Measurements from ENCODE around the gene HK2.
A peak's percentile ranks its signal among the peaks of the same experiment; 100 is the strongest.

HK2 gene

GRCh38 chr2:74883011-74883410, 49.1 kb downstream of the HK2 start:
- Histone ChIP-seq H3K9me3 (ENCODE audit: control insufficient read depth, low read length) (no peaks in the 10 kb centered on the region), H3K27me3 (ENCODE audit: control insufficient read depth in 1 of 2, insufficient read depth in 1 of 2, low read length in 2 of 2) (no peaks in the 10 kb centered on the region), H3K18ac (ENCODE audit: low read depth in 1 of 2, low read length in 2 of 2) (no peak overlapping the region), H3K14ac (ENCODE audit: low read length in 2 of 2) (no peak overlapping the region), H3K9ac (ENCODE audit: low read length) (no peak overlapping the region), H3K23ac (ENCODE audit: low read length in 2 of 2) (no peak overlapping the region), H2BK15ac (ENCODE audit: low read depth, poor library complexity, severe bottlenecking) (no peak overlapping the region), H2AK5ac (ENCODE audit: low read length, severe bottlenecking) (no peak overlapping the region), H2BK12ac (ENCODE audit: low read length in 2 of 2) (no peak overlapping the region), H2BK5ac (ENCODE audit: low read depth, low read length, poor library complexity, severe bottlenecking) (no peak overlapping the region), H2AFZ (ENCODE audit: low read depth, low read length) (no peak overlapping the region), H3K4me3 (ENCODE audit: insufficient read depth in 1 of 2, low read depth in 1 of 2, low read length in 2 of 2) (no peak overlapping the region), H3K4me1 (ENCODE audit: control insufficient read depth, insufficient read depth, low read depth, low read length) (peaks cover 4% of the 10 kb centered on the region), H3K27ac (ENCODE audit: low read length, poor library complexity, severe bottlenecking) (no peak overlapping the region), H4K91ac (ENCODE audit: low read length) (no peak overlapping the region), H3K4me2 (ENCODE audit: low read length, poor library complexity, severe bottlenecking) (no peak overlapping the region), H3K4ac (ENCODE audit: low read depth in 1 of 2, low read length in 2 of 2) (no peak overlapping the region), H3K36me3 (ENCODE audit: control insufficient read depth in 1 of 2, insufficient read depth in 2 of 2, low read depth in 1 of 2, low read length in 2 of 2) (peaks cover 30 to 97% of the 10 kb centered on the region in 2 experiments), H3K79me1 (replicated peaks; ENCODE audit: low read length, poor library complexity, severe bottlenecking) (no peaks in the 10 kb centered on the region), H2BK120ac (ENCODE audit: low read depth, low read length) (no peak overlapping the region), H4K8ac (ENCODE audit: low read length) (no peak overlapping the region)
- 97% methylated on average over 6 of the region's 6 CpGs for WGBS
- no peak for DNase-seq

GRCh38 chr2:74884118-74884762, 50.3 kb downstream of the HK2 start:
- Histone ChIP-seq H3K14ac (ENCODE audit: low read length in 2 of 2) (no peak overlapping the region), H3K4ac (ENCODE audit: low read depth in 1 of 2, low read length in 2 of 2) (no peak overlapping the region), H2BK120ac (ENCODE audit: low read depth, low read length) (no peak overlapping the region), H3K4me1 (ENCODE audit: control insufficient read depth, insufficient read depth, low read depth, low read length) (peaks cover 4% of the 10 kb centered on the region), H3K4me2 (ENCODE audit: low read length, poor library complexity, severe bottlenecking) (no peak overlapping the region), H3K27me3 (ENCODE audit: control insufficient read depth in 1 of 2, insufficient read depth in 1 of 2, low read length in 2 of 2) (no peaks in the 10 kb centered on the region), H3K9me3 (ENCODE audit: control insufficient read depth, low read length) (no peaks in the 10 kb centered on the region), H3K4me3 (ENCODE audit: insufficient read depth in 1 of 2, low read depth in 1 of 2, low read length in 2 of 2) (no peak overlapping the region), H3K36me3 (ENCODE audit: control insufficient read depth in 1 of 2, insufficient read depth in 2 of 2, low read depth in 1 of 2, low read length in 2 of 2) (peaks cover 24 to 97% of the 10 kb centered on the region in 2 experiments), H3K9ac (ENCODE audit: low read length) (no peak overlapping the region), H2BK12ac (ENCODE audit: low read length in 2 of 2) (no peak overlapping the region), H3K23ac (ENCODE audit: low read length in 2 of 2) (no peak overlapping the region), H3K79me1 (replicated peaks; ENCODE audit: low read length, poor library complexity, severe bottlenecking) (no peaks in the 10 kb centered on the region), H2BK15ac (ENCODE audit: low read depth, poor library complexity, severe bottlenecking) (no peak overlapping the region), H2AFZ (ENCODE audit: low read depth, low read length) (no peak overlapping the region), H4K8ac (ENCODE audit: low read length) (no peak overlapping the region), H2BK5ac (ENCODE audit: low read depth, low read length, poor library complexity, severe bottlenecking) (no peak overlapping the region), H3K27ac (ENCODE audit: low read length, poor library complexity, severe bottlenecking) (no peak overlapping the region), H3K18ac (ENCODE audit: low read depth in 1 of 2, low read length in 2 of 2) (no peak overlapping the region), H2AK5ac (ENCODE audit: low read length, severe bottlenecking) (no peak overlapping the region), H4K91ac (ENCODE audit: low read length) (no peak overlapping the region)
- no peak for DNase-seq
- WGBS: 93% methylated on average over 5 of the region's 5 CpGs

GRCh38 chr2:74884866-74885265, 50.9 kb downstream of the HK2 start:
- Histone ChIP-seq H3K27ac (ENCODE audit: low read length, poor library complexity, severe bottlenecking) (no peak overlapping the region), H2BK120ac (ENCODE audit: low read depth, low read length) (no peak overlapping the region), H4K91ac (ENCODE audit: low read length) (no peak overlapping the region), H2AK5ac (ENCODE audit: low read length, severe bottlenecking) (no peak overlapping the region), H3K23ac (ENCODE audit: low read length in 2 of 2) (no peak overlapping the region), H3K4me3 (ENCODE audit: insufficient read depth in 1 of 2, low read depth in 1 of 2, low read length in 2 of 2) (no peak overlapping the region), H3K4me2 (ENCODE audit: low read length, poor library complexity, severe bottlenecking) (no peak overlapping the region), H3K9ac (ENCODE audit: low read length) (no peak overlapping the region), H2BK5ac (ENCODE audit: low read depth, low read length, poor library complexity, severe bottlenecking) (no peak overlapping the region), H2AFZ (ENCODE audit: low read depth, low read length) (no peak overlapping the region), H3K4ac (ENCODE audit: low read depth in 1 of 2, low read length in 2 of 2) (no peak overlapping the region), H3K9me3 (ENCODE audit: control insufficient read depth, low read length) (no peaks in the 10 kb centered on the region), H3K14ac (ENCODE audit: low read length in 2 of 2) (no peak overlapping the region), H2BK15ac (ENCODE audit: low read depth, poor library complexity, severe bottlenecking) (peak overlapping the region; percentile 83), H3K18ac (ENCODE audit: low read depth in 1 of 2, low read length in 2 of 2) (no peak overlapping the region), H3K4me1 (ENCODE audit: control insufficient read depth, insufficient read depth, low read depth, low read length) (peaks cover 4% of the 10 kb centered on the region), H4K8ac (ENCODE audit: low read length) (no peak overlapping the region), H3K36me3 (ENCODE audit: control insufficient read depth in 1 of 2, insufficient read depth in 2 of 2, low read depth in 1 of 2, low read length in 2 of 2) (peaks cover 25 to 97% of the 10 kb centered on the region in 2 experiments), H3K79me1 (replicated peaks; ENCODE audit: low read length, poor library complexity, severe bottlenecking) (no peaks in the 10 kb centered on the region), H2BK12ac (ENCODE audit: low read length in 2 of 2) (no peak overlapping the region), H3K27me3 (ENCODE audit: control insufficient read depth in 1 of 2, insufficient read depth in 1 of 2, low read length in 2 of 2) (no peaks in the 10 kb centered on the region)
- no peak for DNase-seq
- WGBS: 97% methylated on average over 5 of the region's 5 CpGs

GRCh38 chr2:74886251-74886650, 52.3 kb downstream of the HK2 start:
- Histone ChIP-seq H2AFZ (ENCODE audit: low read depth, low read length) (no peak overlapping the region), H3K27ac (ENCODE audit: low read length, poor library complexity, severe bottlenecking) (no peak overlapping the region), H3K9ac (ENCODE audit: low read length) (no peak overlapping the region), H4K91ac (ENCODE audit: low read length) (no peak overlapping the region), H3K18ac (ENCODE audit: low read depth in 1 of 2, low read length in 2 of 2) (peak overlapping the region in 1 of 2 experiments; percentile 15), H2BK12ac (ENCODE audit: low read length in 2 of 2) (peak overlapping the region; percentile 20 to 33), H3K4ac (ENCODE audit: low read depth in 1 of 2, low read length in 2 of 2) (no peak overlapping the region), H2BK15ac (ENCODE audit: low read depth, poor library complexity, severe bottlenecking) (no peak overlapping the region), H3K4me1 (ENCODE audit: control insufficient read depth, insufficient read depth, low read depth, low read length) (peaks cover 4% of the 10 kb centered on the region), H3K9me3 (ENCODE audit: control insufficient read depth, low read length) (no peaks in the 10 kb centered on the region), H2AK5ac (ENCODE audit: low read length, severe bottlenecking) (no peak overlapping the region), H3K14ac (ENCODE audit: low read length in 2 of 2) (peak overlapping the region in 1 of 2 experiments; percentile 0), H3K36me3 (ENCODE audit: control insufficient read depth in 1 of 2, insufficient read depth in 2 of 2, low read depth in 1 of 2, low read length in 2 of 2) (peaks cover 24 to 97% of the 10 kb centered on the region in 2 experiments), H3K4me3 (ENCODE audit: insufficient read depth in 1 of 2, low read depth in 1 of 2, low read length in 2 of 2) (no peak overlapping the region), H2BK5ac (ENCODE audit: low read depth, low read length, poor library complexity, severe bottlenecking) (no peak overlapping the region), H4K8ac (ENCODE audit: low read length) (no peak overlapping the region), H3K4me2 (ENCODE audit: low read length, poor library complexity, severe bottlenecking) (no peak overlapping the region), H3K79me1 (replicated peaks; ENCODE audit: low read length, poor library complexity, severe bottlenecking) (no peaks in the 10 kb centered on the region), H3K27me3 (ENCODE audit: control insufficient read depth in 1 of 2, insufficient read depth in 1 of 2, low read length in 2 of 2) (no peaks in the 10 kb centered on the region), H3K23ac (ENCODE audit: low read length in 2 of 2) (no peak overlapping the region), H2BK120ac (ENCODE audit: low read depth, low read length) (no peak overlapping the region)
- WGBS: 98% methylated on average over 8 of the region's 8 CpGs
- DNase-seq: no peak
